GM21367 (cell line): ENCODE data around the gene RAI1.

ENCODE experiments used
- ATAC-seq: cut with Tn5 transposase; IDR thresholded peaks from one replicate; pipeline ENCODE4 v1.9.1; 2021; ENCODE audit not compliant: unreplicated experiment

The RAI1 gene

GRCh38 chr17:17729620-17730249, 48.5 kb downstream of the RAI1 start:
- no peak for ATAC-seq

GRCh38 chr17:17730250-17730935, 49.1 kb downstream of the RAI1 start:
- ATAC-seq: no peak

- no peak for ATAC-seq
Measured at GRCh38 chr17:17732444-17732843, 51.2 kb downstream of the RAI1 start.

GRCh38 chr17:17732892-17733670, 51.8 kb downstream of the RAI1 start:
- no peak for ATAC-seq

- ATAC-seq: no peak
Measured at GRCh38 chr17:17736205-17737183, 55.2 kb downstream of the RAI1 start.

- ATAC-seq: no peak
Measured at GRCh38 chr17:17737961-17738894, 57.0 kb downstream of the RAI1 start.

GRCh38 chr17:17738901-17739300, 57.6 kb downstream of the RAI1 start:
- no peak for ATAC-seq

- no peak for ATAC-seq
Measured at GRCh38 chr17:17739388-17740066, 58.3 kb downstream of the RAI1 start.

- no peak for ATAC-seq
Measured at GRCh38 chr17:17740615-17741348, 59.5 kb downstream of the RAI1 start.

- ATAC-seq: no peak
Measured at GRCh38 chr17:17741349-17742023, 60.2 kb downstream of the RAI1 start.

- no peak for ATAC-seq
Measured at GRCh38 chr17:17742133-17742621, 60.9 kb downstream of the RAI1 start.

- ATAC-seq: no peak
Measured at GRCh38 chr17:17742688-17743390, 61.6 kb downstream of the RAI1 start.

GRCh38 chr17:17743391-17744112, 62.3 kb downstream of the RAI1 start:
- no peak for ATAC-seq

- ATAC-seq: no peak
Measured at GRCh38 chr17:17744116-17744515, 62.9 kb downstream of the RAI1 start.

GRCh38 chr17:17745476-17746455, 64.5 kb downstream of the RAI1 start:
- no peak for ATAC-seq
